DND-41 (cell line): ENCODE data around the gene C9orf72.
"Not testable (repeated sequence)": the region's sequence is repeated elsewhere in the genome, so short reads cannot be mapped to it uniquely, and the experiment has no call there.

Source experiments
- ATAC-seq: fragments of 200-7000 bp; cut with Tn5 transposase; 3 replicates; pipeline ENCODE4 v1.9.1; 2021; ENCODE audit warnings: low read depth; ENCODE audit not compliant: insufficient read depth
- DNase-seq: peaks from one replicate; pipeline ENCODE4 v3.0.0-alpha.2; 2020
- H2AFZ ChIP-seq: 2 replicates; pipeline ENCODE4 v1.6.0; 2012; ENCODE audit warnings: low read depth, low read length
- H3K27ac ChIP-seq: 2 replicates; pipeline ENCODE4 v1.5.1; 2012; ENCODE audit warnings: low read length, inconsistent platforms
- H3K27me3 ChIP-seq: fragments of 200-600 bp; sonication (generic); 2 replicates; pipeline ENCODE4 v1.6.0; 2012; ENCODE audit warnings: low read length, mild to moderate bottlenecking, inconsistent platforms; ENCODE audit not compliant: insufficient read depth, poor library complexity
- H3K36me3 ChIP-seq: 2 replicates; pipeline ENCODE4 v1.5.1; 2012; ENCODE audit warnings: low read length, inconsistent platforms; ENCODE audit not compliant: insufficient read depth
- H3K4me1 ChIP-seq: 2 replicates; pipeline ENCODE4 v1.5.1; 2012; ENCODE audit warnings: mild to moderate bottlenecking, low read length; ENCODE audit not compliant: insufficient read depth
- H3K4me2 ChIP-seq: 2 replicates; pipeline ENCODE4 v1.6.0; 2012; ENCODE audit warnings: mild to moderate bottlenecking, moderate library complexity, low read length, inconsistent platforms; ENCODE audit not compliant: insufficient read depth
- H3K4me3 ChIP-seq, 2 experiments: fragments of 200-600 bp in 1 of 2; shearing (Covaris generic) in 1 of 2; 2 replicates each; pipeline ENCODE4 v1.5.1; 2012 to 2016; ENCODE audit warnings: inconsistent platforms in 2 of 2, low read length in 2 of 2, mild to moderate bottlenecking in 2 of 2, low read depth in 1 of 2, moderate library complexity in 1 of 2
- H3K79me2 ChIP-seq: 2 replicates; pipeline ENCODE4 v1.6.0; 2012; ENCODE audit warnings: low read length, inconsistent platforms; ENCODE audit not compliant: insufficient read depth
- H3K9ac ChIP-seq: 2 replicates; pipeline ENCODE4 v1.6.0; 2012; ENCODE audit warnings: low read depth, mild to moderate bottlenecking, inconsistent platforms, low read length, moderate library complexity
- H3K9me3 ChIP-seq: 2 replicates; pipeline ENCODE4 v1.5.1; 2012; ENCODE audit warnings: low read length, moderate library complexity, mild to moderate bottlenecking, inconsistent platforms; ENCODE audit not compliant: insufficient read depth, severe bottlenecking
- H4K20me1 ChIP-seq: 2 replicates; pipeline ENCODE4 v1.6.0; 2012; ENCODE audit warnings: low read length; ENCODE audit not compliant: insufficient read depth
- EZH2 ChIP-seq: IDR thresholded peaks from 3 replicates; pipeline ENCODE4 v1.6.1; 2012; ENCODE audit warnings: borderline replicate concordance, low read depth, mild to moderate bottlenecking, moderate library complexity, low read length, inconsistent platforms; ENCODE audit not compliant: severe bottlenecking
- TF ChIP-seq, protein P1 (sequence below): IDR thresholded peaks from 2 replicates; pipeline ENCODE4 v1.5.1; 2012; ENCODE audit warnings: borderline replicate concordance, low read length, moderate library complexity, mild to moderate bottlenecking; ENCODE audit not compliant: poor library complexity, severe bottlenecking; ENCODE audit errors: extremely low read depth

C9orf72 gene

DNA sequence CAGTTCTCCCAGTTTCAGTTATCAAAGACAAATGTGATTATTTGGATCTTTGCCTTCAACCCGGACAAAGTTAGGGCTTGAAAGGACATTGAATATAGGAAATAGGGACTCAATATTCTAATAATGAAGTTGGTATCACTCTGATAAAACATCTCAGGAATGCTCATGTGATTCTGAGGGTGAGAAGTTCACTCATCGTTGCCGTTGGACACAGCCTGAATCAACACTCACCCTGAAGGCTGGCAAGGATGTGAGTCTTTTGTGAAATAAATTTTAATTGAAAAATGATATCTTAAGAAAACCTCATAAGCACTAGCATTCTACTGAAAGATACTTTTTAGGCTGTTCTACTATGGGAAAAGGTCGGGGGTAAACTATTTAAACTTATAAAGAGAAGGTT, 44.8 kb upstream of the C9orf72 start:
- TF ChIP-seq, protein P1, sequence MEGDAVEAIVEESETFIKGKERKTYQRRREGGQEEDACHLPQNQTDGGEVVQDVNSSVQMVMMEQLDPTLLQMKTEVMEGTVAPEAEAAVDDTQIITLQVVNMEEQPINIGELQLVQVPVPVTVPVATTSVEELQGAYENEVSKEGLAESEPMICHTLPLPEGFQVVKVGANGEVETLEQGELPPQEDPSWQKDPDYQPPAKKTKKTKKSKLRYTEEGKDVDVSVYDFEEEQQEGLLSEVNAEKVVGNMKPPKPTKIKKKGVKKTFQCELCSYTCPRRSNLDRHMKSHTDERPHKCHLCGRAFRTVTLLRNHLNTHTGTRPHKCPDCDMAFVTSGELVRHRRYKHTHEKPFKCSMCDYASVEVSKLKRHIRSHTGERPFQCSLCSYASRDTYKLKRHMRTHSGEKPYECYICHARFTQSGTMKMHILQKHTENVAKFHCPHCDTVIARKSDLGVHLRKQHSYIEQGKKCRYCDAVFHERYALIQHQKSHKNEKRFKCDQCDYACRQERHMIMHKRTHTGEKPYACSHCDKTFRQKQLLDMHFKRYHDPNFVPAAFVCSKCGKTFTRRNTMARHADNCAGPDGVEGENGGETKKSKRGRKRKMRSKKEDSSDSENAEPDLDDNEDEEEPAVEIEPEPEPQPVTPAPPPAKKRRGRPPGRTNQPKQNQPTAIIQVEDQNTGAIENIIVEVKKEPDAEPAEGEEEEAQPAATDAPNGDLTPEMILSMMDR: no peak
- no peak for TF ChIP-seq EZH2
- no peak for DNase-seq
- Histone ChIP-seq H4K20me1 (no peaks in the 10 kb centered on the region), H3K27ac (no peak overlapping the region), H3K4me1 (no peaks in the 10 kb centered on the region), H3K9me3 (no peaks in the 10 kb centered on the region), H3K36me3 (no peaks in the 10 kb centered on the region), H3K27me3 (no peaks in the 10 kb centered on the region), H3K4me3 (no peak overlapping the region), H3K4me2 (no peak overlapping the region), H3K79me2 (no peaks in the 10 kb centered on the region), H3K9ac (no peak overlapping the region), H2AFZ (no peak overlapping the region)
- no peak for ATAC-seq

DNA sequence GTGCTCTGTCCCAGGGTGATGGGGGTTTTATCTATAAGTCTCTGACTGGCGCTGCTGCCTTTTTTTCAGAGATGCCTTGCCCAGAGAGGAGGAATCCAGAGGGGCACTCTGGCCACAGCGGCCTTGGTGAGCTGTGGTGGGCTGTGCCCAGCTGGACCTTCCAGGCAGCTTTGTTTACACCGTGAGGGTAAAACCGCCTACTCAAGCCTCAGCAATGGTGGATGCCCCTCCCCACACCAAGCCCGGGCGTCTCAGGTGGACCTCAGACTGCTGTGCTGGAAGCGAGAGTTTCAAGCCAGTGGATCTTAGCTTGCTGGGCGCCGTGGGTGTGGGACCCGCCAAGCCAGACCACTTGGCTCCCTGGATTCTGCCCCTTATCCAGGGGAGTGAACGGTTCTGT, 41.3 kb upstream of the C9orf72 start:
- no peaks in the 10 kb centered on the region for H4K20me1 ChIP-seq
- no peak overlapping the region for H3K4me2 ChIP-seq
- H3K79me2 ChIP-seq: no peaks in the 10 kb centered on the region
- no peaks in the 10 kb centered on the region for H3K36me3 ChIP-seq
- H3K4me1 ChIP-seq: no peaks in the 10 kb centered on the region
- H3K27ac ChIP-seq: no peak overlapping the region
- H3K9ac ChIP-seq: no peak overlapping the region
- no peak for ATAC-seq
- H2AFZ ChIP-seq: no peak overlapping the region
- TF ChIP-seq, protein P1: no peak
- no peak for TF ChIP-seq EZH2
- DNase-seq: no peak
- no peaks in the 10 kb centered on the region for H3K27me3 ChIP-seq
- no peak overlapping the region for H3K4me3 ChIP-seq
- no peaks in the 10 kb centered on the region for H3K9me3 ChIP-seq

DNA sequence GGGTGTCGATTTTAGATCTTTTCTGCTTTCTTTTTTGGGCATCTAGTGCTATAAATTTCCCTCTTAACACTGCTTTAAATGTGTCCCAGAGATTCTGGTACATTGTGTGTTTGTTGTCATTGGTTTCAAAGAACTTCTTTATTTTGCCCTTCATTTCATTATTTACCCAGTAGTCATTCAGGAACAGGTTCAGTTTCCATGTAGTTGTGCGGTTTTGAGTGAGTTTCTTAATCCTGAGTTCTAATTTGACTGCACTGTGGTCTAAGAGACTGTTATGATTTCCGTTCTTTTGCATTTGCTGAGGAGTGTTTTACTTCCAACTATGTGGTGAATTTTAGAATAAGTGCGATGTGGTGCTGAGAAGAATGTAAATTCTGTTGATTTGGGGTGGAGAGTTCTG, 38.8 kb upstream of the C9orf72 start:
- DNase-seq, H3K9me3 ChIP-seq, H4K20me1 ChIP-seq, H3K36me3 ChIP-seq, H3K4me3 ChIP-seq, H2AFZ ChIP-seq, H3K27ac ChIP-seq, H3K4me1 ChIP-seq, H3K27me3 ChIP-seq, H3K9ac ChIP-seq, H3K79me2 ChIP-seq, H3K4me2 ChIP-seq, ATAC-seq: not testable (repeated sequence)

DNA sequence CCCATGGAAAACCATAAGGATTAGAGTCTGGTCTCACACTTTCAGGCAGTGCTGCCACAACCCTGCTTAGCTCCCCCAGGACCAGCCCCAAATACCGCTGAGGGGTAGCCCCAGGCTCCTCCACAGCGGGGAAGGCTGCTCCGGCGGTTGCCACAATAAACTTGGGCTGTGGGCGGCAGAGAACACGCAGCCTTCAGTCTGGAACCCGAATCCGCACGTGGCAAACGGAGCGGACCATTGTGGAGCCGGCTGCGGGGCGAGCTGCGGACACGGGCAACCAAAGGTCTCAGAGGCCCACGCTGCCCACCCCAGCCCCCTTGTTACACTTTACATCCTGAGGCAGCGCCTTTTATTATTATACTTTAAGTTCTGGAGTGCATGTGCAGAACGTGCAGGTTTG, 37.3 kb upstream of the C9orf72 start:
- ATAC-seq (no peak), DNase-seq (no peak)
- Histone ChIP-seq H3K9ac (no peak overlapping the region), H3K4me2 (no peak overlapping the region), H3K27me3 (no peaks in the 10 kb centered on the region), H3K9me3 (no peaks in the 10 kb centered on the region), H3K36me3 (no peaks in the 10 kb centered on the region), H3K27ac (no peak overlapping the region), H4K20me1 (no peaks in the 10 kb centered on the region), H3K79me2 (no peaks in the 10 kb centered on the region), H3K4me3 (no peak overlapping the region), H2AFZ (no peak overlapping the region), H3K4me1 (no peaks in the 10 kb centered on the region)
- TF ChIP-seq, protein P1: no peak
- TF ChIP-seq EZH2: no peak
